ENCODE data around the gene OR8K3.

The OR8K3 gene

GRCh38 chr11:56314844-56315243 is at the start of gene OR8K3:
OR8K3 (plus strand) TSS chr11:56315144; CDS start chr11:56318307, 3,163 bp downstream.
- DNase-seq (ENCODE audit: low read depth in 2 of 2): no peak

GRCh38 chr11:56271092-56271491 is 43.9 kb upstream of the OR8K3 start:
- no peak for DNase-seq (ENCODE audit: low read depth in 2 of 2)

DNA sequence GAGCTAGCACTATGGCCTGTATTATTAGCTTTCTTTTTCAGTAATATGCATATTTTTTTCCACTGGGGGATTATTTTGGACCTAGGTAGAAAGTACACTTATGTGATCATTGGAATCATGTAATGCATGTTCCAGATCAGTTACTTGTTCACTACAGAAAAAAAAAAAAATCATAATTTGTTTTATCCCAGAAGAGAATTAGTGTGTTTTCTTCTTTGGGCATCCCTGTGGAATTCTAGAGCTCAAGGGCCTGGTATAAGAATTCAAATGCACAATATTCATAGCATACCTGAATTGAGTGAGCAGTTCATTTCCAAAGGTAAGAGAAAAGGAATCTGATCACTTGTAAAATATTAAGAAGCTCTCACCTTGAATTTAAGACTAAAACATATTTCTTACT is 41.1 kb upstream of the OR8K3 start, which contains the start of gene OR5T1:
Gene OR5T1, plus strand, starts transcription at position 301 of the 400 bp plus-strand sequence. CDS start 1,485 bp downstream, outside the sequence.
- DNase-seq (ENCODE audit: low read depth in 2 of 2): no peak

GRCh38 chr11:56292154-56292553 is 22.8 kb upstream of the OR8K3 start, which contains the start of gene OR8H1:
OR8H1 (minus strand) TSS chr11:56292254; CDS start chr11:56291062, 1,192 bp downstream.
- no peak for DNase-seq (ENCODE audit: low read depth in 2 of 2)

GRCh38 chr11:56296898-56297297 is 18.0 kb upstream of the OR8K3 start:
- no peak for DNase-seq (ENCODE audit: low read depth in 2 of 2)

GRCh38 chr11:56307836-56308235 is 7.1 kb upstream of the OR8K3 start:
- DNase-seq (ENCODE audit: low read depth in 2 of 2): no peak

DNA sequence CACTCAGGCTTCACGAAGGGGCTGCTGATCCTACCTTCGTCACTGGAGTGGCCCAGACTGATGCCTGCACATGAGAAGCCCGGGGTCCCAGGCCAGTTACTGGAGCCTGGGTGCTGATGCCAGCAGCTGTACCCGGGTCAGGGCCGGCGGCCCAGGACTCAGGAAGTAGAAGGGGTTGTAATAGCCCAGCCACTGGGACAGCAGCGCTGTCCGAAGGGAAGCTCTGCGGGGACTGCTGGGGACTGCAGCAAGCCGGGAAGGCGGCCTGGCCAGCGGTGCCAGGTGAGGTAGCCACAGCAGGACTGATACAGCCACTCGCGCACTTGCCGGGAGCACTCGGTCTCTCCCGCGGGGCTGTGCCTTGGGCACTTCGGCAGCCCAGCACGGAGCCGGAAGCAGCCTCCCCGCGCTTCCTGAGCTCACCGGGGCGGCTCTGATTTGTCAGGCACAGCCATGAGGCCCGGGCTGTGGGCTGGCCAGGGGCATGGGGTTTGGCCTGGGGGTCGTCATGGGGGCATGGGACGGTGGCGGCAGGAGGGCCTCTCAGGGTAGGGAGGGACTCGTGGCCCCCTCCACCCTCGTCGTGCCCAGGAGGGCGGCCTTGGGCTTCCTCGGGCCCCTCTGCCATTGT is 17.0 kb downstream of the OR8K3 start:
- DNase-seq (ENCODE audit: low read depth in 2 of 2): no peak

- no peak for DNase-seq (ENCODE audit: low read depth in 2 of 2)
Observed at GRCh38 chr11:56333156-56333555, 18.2 kb downstream of the OR8K3 start.

DNA sequence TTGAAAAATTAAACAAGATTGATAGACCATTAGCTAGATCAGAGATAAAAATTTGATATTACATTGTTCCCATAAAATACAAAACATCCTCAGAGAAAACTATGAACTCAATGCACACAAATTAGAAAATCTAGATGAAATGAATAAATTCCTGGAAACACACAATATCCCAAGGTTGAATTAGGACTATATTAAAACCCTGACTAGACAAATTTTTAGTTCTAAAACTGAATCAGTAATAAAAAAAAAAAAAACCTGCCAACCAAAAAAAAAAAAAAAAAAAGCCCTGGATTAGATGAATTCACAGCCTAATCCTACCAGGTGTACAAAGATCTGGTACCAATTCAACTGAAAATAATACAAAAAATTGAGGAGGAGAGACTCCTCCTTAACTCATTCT is 25.3 kb downstream of the OR8K3 start:
- DNase-seq (ENCODE audit: low read depth in 2 of 2): no peak

DNA sequence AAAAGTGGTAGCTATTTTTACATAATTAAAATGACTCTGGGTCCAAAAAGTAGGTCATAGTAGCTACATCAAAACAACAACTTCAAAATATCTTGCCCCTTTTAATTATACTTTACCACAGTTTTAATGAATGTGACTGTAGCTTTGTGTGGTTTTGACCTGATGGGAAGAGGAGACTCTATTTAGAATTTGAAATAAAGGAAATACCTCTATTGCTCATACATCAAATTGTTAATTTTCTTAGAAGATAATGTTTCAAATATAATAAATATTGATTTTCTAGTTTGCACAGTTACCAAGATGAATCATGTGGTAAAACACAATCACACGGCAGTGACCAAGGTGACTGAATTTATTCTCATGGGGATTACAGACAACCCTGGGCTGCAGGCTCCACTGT is 30.8 kb downstream of the OR8K3 start, which contains the start of gene OR8K1:
Gene OR8K1, plus strand, starts transcription at position 301 of the 400 bp plus-strand sequence. Its CDS starts 0 bp downstream, at position 301.
- no peak for DNase-seq (ENCODE audit: low read depth in 2 of 2)

DNA sequence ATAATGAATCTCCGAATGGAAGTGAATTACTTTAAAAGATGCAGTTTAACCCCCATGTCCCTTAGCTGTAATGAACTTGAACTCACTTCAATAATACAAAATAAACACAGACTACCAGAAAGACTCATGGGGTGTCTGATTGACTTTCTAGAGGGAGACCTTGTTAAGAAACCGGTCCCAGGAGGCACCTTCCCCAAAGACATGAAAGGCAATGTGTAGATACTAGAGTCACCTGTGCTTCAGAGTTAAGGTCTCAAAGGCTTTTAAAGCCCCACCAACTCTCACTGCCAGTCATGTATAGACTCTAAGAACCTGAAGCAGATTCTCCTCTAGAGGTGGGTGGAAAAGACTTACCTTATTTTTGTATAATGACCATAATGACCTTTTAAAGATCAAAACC is 39.0 kb downstream of the OR8K3 start, which contains the start of gene OR8J1:
Gene OR8J1, plus strand, starts transcription at position 301 of the 400 bp plus-strand sequence. CDS start 5,956 bp downstream, outside the sequence.
- no peak for DNase-seq (ENCODE audit: low read depth in 2 of 2)

Data from activated CD8-positive, alpha-beta memory T cell treated with anti-CD3 and anti-CD28 coated beads for 4 hours (primary cell).